ENCODE measurements around the gene ALG3. TPM values are rescaled to one million over a fixed set of nuclear protein-coding genes. Genes with fewer than 3 reads are reported as not detected.

Gene ALG3
- total and polyA plus RNA-seq, 10 donors = 18.7 to 59.0 (median 25.7) TPM

DNA sequence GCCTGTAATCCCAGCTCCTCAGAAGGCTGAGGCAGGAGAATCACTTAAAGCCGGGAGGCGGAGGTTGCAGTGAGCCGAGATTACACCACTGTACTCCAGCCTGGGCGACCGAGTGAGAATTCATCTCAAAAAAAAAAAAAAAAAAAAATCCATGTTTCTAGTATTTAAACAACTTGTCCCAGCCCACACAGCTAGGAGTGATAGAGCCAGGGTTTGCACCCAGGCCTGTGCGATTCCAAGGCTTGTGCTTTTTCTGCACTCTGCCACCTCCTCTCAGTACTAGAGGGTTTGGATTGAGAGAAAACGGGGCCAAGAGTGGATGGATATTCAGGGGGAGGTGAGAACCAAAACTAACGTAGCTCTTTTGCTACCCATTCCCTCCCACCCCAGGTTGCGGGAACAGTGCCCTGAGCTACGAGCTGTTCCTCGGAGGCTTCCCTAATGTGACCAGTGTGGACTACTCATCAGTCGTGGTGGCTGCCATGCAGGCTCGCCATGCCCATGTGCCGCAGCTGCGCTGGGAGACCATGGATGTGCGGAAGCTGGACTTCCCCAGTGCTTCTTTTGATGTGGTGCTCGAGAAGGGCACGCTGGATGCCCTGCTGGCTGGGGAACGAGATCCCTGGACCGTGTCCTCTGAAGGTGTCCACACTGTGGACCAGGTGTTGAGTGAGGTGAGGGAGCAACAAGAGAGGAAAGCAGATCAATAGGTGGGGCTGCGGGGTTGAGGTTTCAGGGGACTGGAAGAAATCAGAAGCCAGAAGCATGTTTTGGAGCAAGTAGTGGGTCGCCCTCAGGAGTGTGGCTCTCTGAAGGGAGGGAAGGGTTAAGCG is 8.5 kb upstream of the ALG3 start:
- WGBS, 5 donors = 92 to 96% (median 93%) methylated on average over 23 of the region's 23 CpGs
- no peak for TF ChIP-seq POLR2AphosphoS5 (IDR thresholded peaks at IDR 0.05)
- no peak for TF ChIP-seq POLR2A (IDR thresholded peaks at IDR 0.05)
- TF ChIP-seq, protein P1, sequence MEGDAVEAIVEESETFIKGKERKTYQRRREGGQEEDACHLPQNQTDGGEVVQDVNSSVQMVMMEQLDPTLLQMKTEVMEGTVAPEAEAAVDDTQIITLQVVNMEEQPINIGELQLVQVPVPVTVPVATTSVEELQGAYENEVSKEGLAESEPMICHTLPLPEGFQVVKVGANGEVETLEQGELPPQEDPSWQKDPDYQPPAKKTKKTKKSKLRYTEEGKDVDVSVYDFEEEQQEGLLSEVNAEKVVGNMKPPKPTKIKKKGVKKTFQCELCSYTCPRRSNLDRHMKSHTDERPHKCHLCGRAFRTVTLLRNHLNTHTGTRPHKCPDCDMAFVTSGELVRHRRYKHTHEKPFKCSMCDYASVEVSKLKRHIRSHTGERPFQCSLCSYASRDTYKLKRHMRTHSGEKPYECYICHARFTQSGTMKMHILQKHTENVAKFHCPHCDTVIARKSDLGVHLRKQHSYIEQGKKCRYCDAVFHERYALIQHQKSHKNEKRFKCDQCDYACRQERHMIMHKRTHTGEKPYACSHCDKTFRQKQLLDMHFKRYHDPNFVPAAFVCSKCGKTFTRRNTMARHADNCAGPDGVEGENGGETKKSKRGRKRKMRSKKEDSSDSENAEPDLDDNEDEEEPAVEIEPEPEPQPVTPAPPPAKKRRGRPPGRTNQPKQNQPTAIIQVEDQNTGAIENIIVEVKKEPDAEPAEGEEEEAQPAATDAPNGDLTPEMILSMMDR (IDR thresholded peaks at IDR 0.05 in 8 of 11, conservative IDR thresholded peaks at IDR 0.05 in 3 of 11) = no peak
- Histone ChIP-seq H3K9me3 (no peaks in the 10 kb centered on the region), H3K36me3 (peaks cover 0 to 17% (median 2%) of the 10 kb centered on the region in 6 donors), H3K4me1 (peaks cover 14 to 30% (median 26%) of the 10 kb centered on the region in 6 donors), H3K27ac (no peak overlapping the region), H3K27me3 (replicated peaks in 1 of 7) (peaks cover 2 to 41% (median 30%) of the 10 kb centered on the region in 7 donors), H3K4me3 (no peak overlapping the region)
- intact Hi-C loops (cut with DNase I; ENCODE audit: low total_unique reads) = loop anchor here (10.0 kb wide), 1 partner anchor 372 kb away; the partner anchor contains the start of gene PARL
- no peak for DNase-seq

DNA sequence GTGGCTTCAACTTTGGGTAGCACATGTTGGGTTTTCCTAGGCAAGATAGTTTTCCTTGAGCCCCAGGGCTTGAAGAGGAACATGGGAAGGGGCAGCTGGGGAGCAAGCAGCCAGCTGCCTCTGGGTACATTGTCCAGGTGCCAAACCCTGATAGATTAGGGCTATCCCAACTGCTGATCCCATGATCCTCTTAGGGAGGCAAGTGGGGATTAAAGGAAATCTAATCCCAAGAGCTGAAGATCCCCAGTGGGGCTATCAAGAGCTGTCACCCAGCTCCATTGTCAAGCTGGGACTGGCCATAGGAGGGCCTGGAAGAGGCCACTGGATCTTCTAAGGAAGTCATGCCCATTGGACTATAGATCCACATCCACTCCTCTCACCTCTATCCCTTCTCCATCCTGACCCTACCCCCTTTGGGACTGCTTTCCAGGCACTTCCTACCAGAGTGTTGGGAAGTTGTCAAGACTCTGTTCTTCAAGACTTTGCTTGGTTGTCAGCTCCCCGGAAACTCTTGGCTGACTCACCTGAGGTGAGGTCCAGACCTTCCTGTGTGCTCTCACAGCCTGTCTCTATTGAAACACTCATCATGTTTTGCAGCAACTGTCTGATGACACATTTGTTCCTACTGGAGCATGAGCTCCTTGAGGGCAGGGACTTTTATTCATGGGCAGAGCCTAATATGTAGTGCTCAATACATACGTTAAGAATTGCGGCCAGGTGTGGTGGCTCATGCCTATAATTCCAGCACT is 6.7 kb upstream of the ALG3 start:
- H3K27me3 ChIP-seq (replicated peaks in 1 of 7) = peaks cover 0 to 23% (median 14%) of the 10 kb centered on the region in 7 donors
- H3K9me3 ChIP-seq = no peaks in the 10 kb centered on the region
- intact Hi-C loops (cut with DNase I; ENCODE audit: low total_unique reads) = loop anchor here (10.0 kb wide), 1 partner anchor 371 kb away; the partner anchor contains the start of gene PARL
- H3K4me3 ChIP-seq = no peak overlapping the region
- H3K27ac ChIP-seq = no peak overlapping the region
- TF ChIP-seq, protein P1 (IDR thresholded peaks at IDR 0.05 in 8 of 11, conservative IDR thresholded peaks at IDR 0.05 in 3 of 11) = no peak
- no peak for TF ChIP-seq POLR2A (IDR thresholded peaks at IDR 0.05)
- TF ChIP-seq POLR2AphosphoS5 (IDR thresholded peaks at IDR 0.05) = no peak
- WGBS, 5 donors = 90 to 96% (median 92%) methylated on average over 3 of the region's 3 CpGs
- peaks cover 5 to 17% (median 12%) of the 10 kb centered on the region in 6 donors for H3K4me1 ChIP-seq
- peaks cover 0 to 17% (median 2%) of the 10 kb centered on the region in 6 donors for H3K36me3 ChIP-seq
- DNase-seq = no peak

DNA sequence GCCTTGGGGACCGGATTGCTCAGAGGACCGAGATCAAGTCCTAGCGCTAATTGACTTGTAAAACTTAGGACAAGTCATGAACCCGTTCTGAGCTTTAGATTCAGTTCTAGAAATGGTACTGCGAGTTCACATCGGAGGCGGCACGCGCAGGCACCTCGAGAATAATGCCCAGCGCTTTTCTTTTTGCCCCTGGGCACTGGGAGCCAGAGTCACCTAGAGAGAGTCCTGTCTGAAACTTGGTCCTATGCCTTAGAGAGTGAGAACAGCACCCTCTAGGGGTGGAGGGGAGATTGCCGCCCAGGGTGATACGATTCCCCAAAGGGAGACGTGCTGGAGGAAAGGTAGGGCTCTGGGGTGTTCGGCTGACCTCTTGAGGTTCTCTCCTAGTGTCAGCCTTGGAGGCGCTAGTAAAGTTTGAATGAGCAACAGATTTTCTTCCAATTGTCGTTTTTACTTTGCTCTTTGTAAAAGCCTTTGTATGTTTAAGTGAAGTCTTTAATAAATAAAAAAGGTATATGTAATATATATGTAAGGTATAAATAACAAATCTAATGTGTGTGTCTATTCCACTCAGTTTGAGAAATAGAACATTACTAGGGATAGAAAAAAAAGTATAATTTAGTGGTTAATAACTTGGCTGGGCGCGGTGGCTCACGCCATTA is 1.5 kb upstream of the ALG3 start:
- intact Hi-C loops (cut with DNase I; ENCODE audit: low total_unique reads) = loop anchor here (10.0 kb wide), 1 partner anchor 365 kb away; the partner anchor contains the start of gene PARL
- peak; percentile 93 for DNase-seq
- WGBS, 5 donors = 14% methylated on average over 20 of the region's 20 CpGs

More for the DNA sequence above, 1.5 kb upstream of the ALG3 start:
- H3K4me1 ChIP-seq = peaks cover 4 to 44% (median 26%) of the 10 kb centered on the region in 6 donors
- no peaks in the 10 kb centered on the region for H3K27me3 ChIP-seq (replicated peaks in 1 of 7)
- TF ChIP-seq, protein P1 (IDR thresholded peaks at IDR 0.05 in 8 of 11, conservative IDR thresholded peaks at IDR 0.05 in 3 of 11) = peak; percentile 68 to 98 (median 91)
- TF ChIP-seq POLR2AphosphoS5 (IDR thresholded peaks at IDR 0.05) (no peak), POLR2A (IDR thresholded peaks at IDR 0.05) (no peak)
- H3K27ac ChIP-seq = peak overlapping the region in 7 of 8 donors; percentile 0 to 93 (median 87)
- no peaks in the 10 kb centered on the region for H3K9me3 ChIP-seq
- peaks cover 0 to 9% (median 4%) of the 10 kb centered on the region in 6 donors for H3K36me3 ChIP-seq
- peak overlapping the region; percentile 79 to 100 (median 96) for H3K4me3 ChIP-seq

Data from spleen (tissue), 11 donors.